ENCODE results near the gene HSPBP1. TPM values are rescaled to one million over a fixed set of nuclear protein-coding genes. Genes with fewer than 3 reads are reported as not detected.

The HSPBP1 gene
- total and polyA plus RNA-seq, 9 of the 15 experiments (the other 6 are each of a cell fraction or from before 2014, with no cell fraction given): 0.83 to 81.3 (median 21.8) TPM

GRCh38 chr19:55279770-55280643 lies at the start of gene HSPBP1 (continued):
- peak; percentile 63; the same call in 1 of the 2 replicates for TF ChIP-seq PHF8 (IDR thresholded peaks at IDR 0.05; ENCODE audit: borderline replicate concordance, low read length)
- peak; percentile 33 for TF ChIP-seq MEIS2 (IDR thresholded peaks at IDR 0.05; ENCODE audit: partially characterized antibody)
- 0 out of 2 replicates have a peak, but pooled peaks have one; percentile 28 for TF ChIP-seq ZBTB26 (CRISPR knock-in tag; IDR thresholded peaks at IDR 0.05)
- TF ChIP-seq NEUROD1 (IDR thresholded peaks at IDR 0.05; ENCODE audit: borderline replicate concordance, low read depth, low read length, partially characterized antibody): peak; percentile 42
- TF ChIP-seq ZNF253 (CRISPR knock-in tag; conservative IDR thresholded peaks at IDR 0.05): no peak
- TF ChIP-seq C11orf30 (IDR thresholded peaks at IDR 0.05; ENCODE audit: low read depth): peak; percentile 97
- TF ChIP-seq TCFL5 (CRISPR knock-in tag; conservative IDR thresholded peaks at IDR 0.05): no peak
- TF ChIP-seq ZBED1 (IDR thresholded peaks at IDR 0.05): no peak
- no peak for TF ChIP-seq RHOXF2B (CRISPR knock-in tag; conservative IDR thresholded peaks at IDR 0.05)
- TF ChIP-seq PTBP1 (IDR thresholded peaks at IDR 0.05; ENCODE audit: low read depth, low read length): no peak
- peak; percentile 19; the same call in 1 of the 2 replicates for TF ChIP-seq KLF13 (tag; IDR thresholded peaks at IDR 0.05; ENCODE audit: borderline replicate concordance, low read depth)
- peak; percentile 83 to 98 (median 95) for TF ChIP-seq ZBTB11 (CRISPR knock-in tag; IDR thresholded peaks at IDR 0.05)
- TF ChIP-seq MBD2 (IDR thresholded peaks at IDR 0.05; ENCODE audit: borderline replicate concordance, low read depth): peak; percentile 76; the same call in 1 of the 2 replicates
- no peak for TF ChIP-seq ZNF780A (CRISPR knock-in tag; IDR thresholded peaks at IDR 0.05)
- peak in 1 of 2 experiments; percentile 97; a peak in 2 of 4 replicates for TF ChIP-seq CSDE1 (IDR thresholded peaks at IDR 0.05)
- TF ChIP-seq ZNF41 (CRISPR knock-in tag; conservative IDR thresholded peaks at IDR 0.05): no peak
- no peak for TF ChIP-seq DMBX1 (CRISPR knock-in tag; IDR thresholded peaks at IDR 0.05; ENCODE audit: borderline replicate concordance)
- TF ChIP-seq ZNF311 (CRISPR knock-in tag; IDR thresholded peaks at IDR 0.05): no peak
- TF ChIP-seq GABPA (tag; conservative IDR thresholded peaks at IDR 0.05; ENCODE audit: low read depth): peak; percentile 98
- TF ChIP-seq ZNF280A (IDR thresholded peaks at IDR 0.05; ENCODE audit: low read depth, partially characterized antibody): no peak
- TF ChIP-seq ZNF384 (IDR thresholded peaks at IDR 0.05; ENCODE audit: low read depth, low read length): no peak
- TF ChIP-seq PURB (CRISPR knock-in tag; IDR thresholded peaks at IDR 0.05; ENCODE audit: low read depth): no peak
